NCI-H524 treated with DMSO at 0.1 percent for 48 hours (cell line): ENCODE data around the gene SLC5A6.
A peak's percentile ranks its signal among the peaks of the same experiment; 100 is the strongest.

ENCODE experiments used
- DNase-seq: peaks from one replicate; lab custom pipeline; 2025; lab: John Stamatoyannopoulos, UW

Gene SLC5A6

DNA sequence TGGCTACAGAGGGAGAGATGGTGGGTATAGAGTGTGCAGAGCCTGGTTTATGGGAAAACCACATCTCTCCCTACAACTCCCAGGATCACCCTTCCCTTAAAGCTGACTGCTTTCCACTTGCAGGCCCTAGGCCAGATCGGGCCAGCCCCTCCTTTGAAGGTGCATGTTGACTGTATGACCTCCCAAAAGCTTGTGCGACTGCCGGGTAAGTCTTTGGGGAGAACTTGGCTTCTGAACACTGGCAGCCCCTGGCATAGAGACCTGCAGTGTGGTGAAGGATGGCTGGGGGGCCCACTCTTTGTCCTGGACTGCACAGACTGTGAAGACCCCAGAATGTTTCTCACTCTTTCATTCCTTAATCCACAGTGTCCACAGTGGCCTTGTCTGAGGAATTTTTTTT, 24.6 kb upstream of the SLC5A6 start:
- DNase-seq: no peak

DNA sequence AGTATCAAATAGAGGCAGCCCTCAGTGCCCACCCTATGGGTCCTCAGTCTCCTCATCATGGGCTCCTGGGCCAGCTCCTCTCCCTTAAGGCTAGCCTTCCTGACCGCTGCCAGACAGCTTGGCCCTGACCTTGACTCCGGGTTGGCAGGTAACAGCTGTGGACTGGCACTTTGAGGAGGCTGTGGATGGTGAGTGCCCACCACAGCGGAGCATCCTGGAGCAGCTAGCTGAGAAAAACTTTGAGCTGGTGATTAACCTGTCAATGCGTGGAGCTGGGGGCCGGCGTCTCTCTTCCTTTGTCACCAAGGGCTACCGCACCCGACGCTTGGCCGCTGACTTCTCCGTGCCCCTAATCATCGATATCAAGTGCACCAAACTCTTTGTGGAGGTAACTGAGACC, 24.1 kb upstream of the SLC5A6 start:
- DNase-seq: no peak

GRCh38 chr2:27233341-27233740, 21.3 kb upstream of the SLC5A6 start:
- no peak for DNase-seq

GRCh38 chr2:27231921-27232320, 19.9 kb upstream of the SLC5A6 start:
- no peak for DNase-seq

DNA sequence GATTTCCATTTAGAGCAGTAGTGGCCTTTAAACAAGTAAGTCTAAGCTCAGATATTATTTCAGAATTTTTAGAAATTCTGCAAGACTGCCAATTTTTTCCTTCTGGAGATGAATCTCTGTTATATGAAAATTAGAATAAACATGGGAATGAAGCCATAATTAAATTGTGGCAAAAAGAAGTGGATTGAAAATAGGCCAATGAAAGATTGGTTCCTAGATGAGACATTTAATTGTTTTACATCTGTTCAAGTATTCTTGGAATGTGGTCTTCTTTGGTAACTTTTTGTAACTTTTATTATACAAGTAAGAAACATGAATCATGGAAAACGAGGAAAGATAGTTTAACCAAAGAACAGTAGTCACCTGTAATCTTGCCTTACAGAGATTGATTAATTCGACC, 15.4 kb upstream of the SLC5A6 start:
- DNase-seq: no peak

GRCh38 chr2:27225526-27225925, 13.5 kb upstream of the SLC5A6 start:
- DNase-seq: no peak

GRCh38 chr2:27223416-27223815, 11.3 kb upstream of the SLC5A6 start:
- no peak for DNase-seq

DNA sequence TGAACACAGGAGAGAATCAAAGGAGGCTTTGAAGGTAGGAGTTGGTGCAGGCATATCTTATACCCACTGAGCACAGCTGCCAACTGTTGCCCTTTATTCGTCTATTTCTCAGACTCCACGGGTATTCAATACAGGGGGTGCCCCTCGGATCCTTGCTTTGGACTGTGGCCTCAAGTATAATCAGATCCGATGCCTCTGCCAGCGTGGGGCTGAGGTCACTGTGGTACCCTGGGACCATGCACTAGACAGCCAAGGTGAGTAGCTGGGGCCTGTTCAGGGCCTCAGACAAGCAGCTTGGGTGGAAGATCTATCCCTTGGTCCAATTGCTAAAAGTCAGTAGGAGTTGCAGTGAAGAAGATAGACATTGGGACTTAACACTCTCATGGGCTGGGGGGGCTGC, 10.3 kb upstream of the SLC5A6 start:
- no peak for DNase-seq

DNA sequence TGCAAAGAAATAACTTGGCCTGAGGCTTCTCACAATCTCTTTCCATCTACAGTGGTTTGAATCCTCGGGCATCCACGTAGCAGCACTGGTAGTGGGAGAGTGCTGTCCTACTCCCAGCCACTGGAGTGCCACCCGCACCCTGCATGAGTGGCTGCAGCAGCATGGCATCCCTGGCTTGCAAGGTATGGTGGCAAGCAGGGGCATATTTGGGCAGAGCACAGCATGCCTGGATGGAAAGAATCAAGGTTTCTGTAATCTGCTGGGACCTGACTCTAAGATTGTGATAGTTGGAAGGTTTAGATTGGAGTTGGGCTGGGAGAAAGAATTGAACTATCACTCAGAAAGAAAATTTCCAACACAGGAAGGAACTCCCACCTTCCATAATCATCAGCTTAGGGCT, 9.1 kb upstream of the SLC5A6 start:
- no peak for DNase-seq

GRCh38 chr2:27220091-27220490, 8.0 kb upstream of the SLC5A6 start:
- no peak for DNase-seq

- DNase-seq: no peak
Measured at GRCh38 chr2:27219091-27219490, 7.0 kb upstream of the SLC5A6 start.

- no peak for DNase-seq
Measured at GRCh38 chr2:27218614-27219013, 6.5 kb upstream of the SLC5A6 start.

DNA sequence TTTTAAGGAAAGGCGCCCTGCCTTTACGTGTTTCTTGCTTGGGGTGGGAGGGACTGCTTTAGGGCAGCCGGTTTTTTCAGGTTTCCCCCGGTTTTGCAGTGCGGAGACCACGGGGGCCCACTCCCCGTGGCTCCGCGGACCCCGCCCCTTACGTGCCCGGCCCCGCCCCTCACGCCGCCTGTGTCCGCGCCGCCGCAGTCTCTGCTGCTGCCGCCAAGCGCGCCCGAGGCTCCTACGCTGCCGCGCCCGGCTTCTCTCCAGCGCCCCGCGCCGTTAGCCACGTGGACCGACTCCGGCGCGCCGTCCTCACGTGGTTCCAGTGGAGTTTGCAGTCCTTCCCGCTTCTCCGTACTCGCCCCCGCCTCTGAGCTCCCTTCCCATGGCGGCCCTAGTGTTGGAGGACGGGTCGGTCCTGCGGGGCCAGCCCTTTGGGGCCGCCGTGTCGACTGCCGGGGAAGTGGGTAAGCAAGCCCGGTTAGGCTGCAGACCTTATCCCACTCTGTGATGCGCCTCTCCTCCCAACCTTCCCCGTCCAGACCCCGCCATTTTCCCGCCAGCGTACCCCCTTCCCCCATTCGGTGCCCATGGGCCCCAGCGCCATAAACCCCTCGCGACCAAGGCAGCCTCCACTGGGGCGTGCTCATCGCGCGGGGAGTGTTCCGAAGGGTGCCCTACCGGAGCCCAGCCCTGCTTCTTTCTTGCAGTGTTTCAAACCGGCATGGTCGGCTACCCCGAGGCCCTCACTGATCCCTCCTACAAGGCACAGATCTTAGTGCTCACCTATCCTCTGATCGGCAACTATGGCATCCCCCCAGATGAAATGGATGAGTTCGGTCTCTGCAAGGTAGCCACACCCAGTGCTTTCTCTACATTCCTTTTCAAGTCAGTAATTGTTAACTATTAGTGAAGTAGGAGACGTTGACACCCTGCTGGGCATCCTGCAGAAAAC, 5.4 kb upstream of the SLC5A6 start, which contains the start of gene CAD:
CAD (plus strand) TSS at position 197 of the 949 bp plus-strand sequence; CDS start at position 380, 183 bp downstream.
- no peak for DNase-seq

- no peak for DNase-seq
Measured at GRCh38 chr2:27216416-27217137, 4.5 kb upstream of the SLC5A6 start.

DNA sequence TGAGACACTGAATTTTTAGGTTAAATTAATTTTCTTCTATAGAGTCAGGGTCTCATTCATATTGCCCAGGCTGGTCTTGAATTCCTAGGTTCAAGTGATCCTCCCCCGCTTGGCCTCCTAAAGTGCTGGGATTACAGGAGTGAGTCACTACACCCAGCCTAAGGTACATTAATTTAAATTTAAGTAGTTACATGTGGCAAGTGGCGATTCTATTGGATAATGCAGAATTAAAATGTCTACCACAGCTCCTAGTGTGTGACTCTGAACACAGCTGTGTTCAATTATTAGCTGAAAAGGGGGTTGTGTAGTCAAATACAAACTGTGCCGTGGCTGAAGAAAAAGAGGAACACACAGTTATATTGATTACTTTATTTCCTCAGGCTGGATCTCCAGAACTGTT, 2.9 kb upstream of the SLC5A6 start:
- no peak for DNase-seq

DNA sequence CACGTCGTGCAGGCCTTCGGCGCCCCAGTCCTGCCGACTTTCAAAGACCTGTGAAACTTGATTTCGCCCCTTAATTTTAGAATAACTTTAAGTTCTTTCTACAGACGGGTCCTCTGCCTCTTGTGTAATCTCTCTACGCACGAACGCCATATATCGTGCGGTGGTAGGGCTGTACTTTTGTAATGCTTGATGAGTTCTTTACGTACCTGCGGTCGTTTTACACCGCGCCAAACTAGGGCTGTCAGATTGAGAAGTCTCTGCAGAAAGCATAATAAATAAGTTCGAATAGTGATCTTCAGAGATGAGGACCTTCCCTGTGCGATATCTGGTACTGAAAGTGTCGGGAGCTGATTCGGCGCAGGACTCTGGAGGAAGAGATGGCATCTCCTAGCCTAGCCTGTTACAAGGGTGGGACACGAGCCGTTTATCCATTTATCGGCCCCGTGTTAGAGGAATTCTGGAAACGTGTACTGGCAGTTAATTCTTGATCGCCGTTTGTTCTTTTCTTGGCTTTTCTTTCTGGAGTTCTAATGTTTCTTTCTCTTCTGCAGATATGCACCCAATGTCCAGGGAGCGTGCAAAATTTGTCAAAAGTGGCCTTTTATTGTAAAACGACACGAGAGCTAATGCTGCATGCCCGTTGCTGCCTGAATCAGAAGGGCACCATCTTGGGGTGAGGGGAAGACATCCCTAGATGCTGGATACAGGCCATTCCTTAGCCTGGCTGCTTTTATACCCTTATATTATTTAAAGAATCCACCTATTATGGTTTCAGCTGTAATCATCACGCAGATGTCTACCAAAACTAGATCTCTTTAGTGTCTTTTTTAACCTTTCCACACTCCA, 781 bp upstream of the SLC5A6 start:
- DNase-seq: no peak

DNA sequence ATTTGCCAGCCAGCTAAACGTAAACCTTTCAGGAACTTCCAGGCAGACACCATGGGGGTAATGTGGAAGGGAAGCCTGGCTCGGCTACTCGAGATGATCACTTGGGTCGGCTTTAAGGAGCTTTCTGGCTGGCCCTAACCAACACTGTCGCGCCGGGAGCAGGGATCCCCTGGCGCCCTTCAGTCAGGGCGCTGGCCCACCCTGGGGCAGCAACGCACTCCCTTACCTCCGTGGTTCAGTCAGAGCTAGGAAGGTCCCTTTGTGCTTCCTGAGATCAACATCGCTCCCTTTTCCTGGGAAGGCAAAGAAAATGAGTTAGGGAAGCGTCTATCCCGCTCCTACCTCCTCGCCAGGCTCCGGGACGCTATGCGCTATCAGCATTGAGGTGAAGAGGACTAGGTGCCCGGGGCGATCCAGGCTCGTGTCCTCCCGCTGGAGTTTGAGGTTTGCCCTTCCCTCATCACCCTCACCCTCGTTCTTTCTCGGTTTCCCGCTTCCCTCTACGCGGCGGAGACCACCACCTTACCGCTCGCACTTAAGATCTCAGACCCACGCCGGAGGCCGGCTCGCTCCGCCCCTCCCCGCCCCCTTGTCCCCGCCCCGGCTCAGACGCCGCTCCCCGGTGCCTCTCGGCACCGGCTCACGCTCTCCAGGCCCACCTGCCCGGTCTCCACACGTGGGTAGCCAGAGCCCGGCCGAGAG, 676 bp downstream of the SLC5A6 start:
- peak; percentile 45 for DNase-seq

- DNase-seq: no peak
Measured at GRCh38 chr2:27209621-27210401, 2.3 kb downstream of the SLC5A6 start.

DNA sequence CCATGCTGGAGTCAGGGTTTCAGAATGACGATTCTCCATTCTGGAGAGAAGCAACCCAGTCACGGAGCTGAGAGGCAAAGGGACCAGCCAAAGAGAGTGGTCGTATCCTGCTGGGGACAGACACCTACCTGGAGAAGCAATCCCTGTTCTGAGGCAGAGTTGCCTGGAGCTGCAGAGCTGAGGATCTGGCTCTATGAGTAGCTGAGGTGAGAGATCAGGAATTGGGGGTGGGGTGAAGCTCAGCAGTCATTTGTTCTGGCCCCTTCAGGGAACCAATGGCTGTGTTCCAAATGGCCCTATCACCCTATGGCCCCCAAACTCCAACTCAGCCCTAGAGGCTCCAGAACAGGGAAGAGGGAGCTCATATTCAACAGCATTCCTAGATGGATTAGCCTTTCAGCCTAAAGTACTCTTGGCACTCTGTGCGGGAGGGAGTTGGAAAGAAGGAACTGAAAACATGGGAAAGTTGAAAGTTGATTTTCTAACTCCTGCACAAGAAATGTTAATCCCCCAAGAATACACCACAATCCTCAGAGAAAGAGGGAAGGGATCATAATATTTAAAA, 3.5 kb downstream of the SLC5A6 start:
- DNase-seq: no peak

DNA sequence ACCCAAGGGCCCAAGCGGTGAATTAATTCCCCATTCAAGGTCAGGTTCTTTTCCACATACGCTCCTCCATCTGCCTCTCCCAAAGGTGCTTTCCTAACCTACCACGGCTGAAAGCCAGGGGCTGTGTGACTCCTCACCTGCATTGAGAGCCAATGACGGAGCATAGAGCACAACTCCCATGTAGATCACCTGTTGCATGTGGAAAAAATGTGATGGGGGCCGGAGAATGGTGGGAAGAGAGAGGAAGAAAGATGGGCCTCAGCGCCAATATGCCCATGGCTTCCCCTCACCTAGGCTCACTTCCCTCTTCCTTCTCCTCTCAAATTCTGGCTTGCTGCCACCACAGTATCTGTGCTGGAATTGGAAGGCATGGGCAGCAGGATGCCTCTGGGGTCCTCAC, 5.7 kb downstream of the SLC5A6 start:
- no peak for DNase-seq
